GM12878 (cell line): ENCODE data around the gene RBMY1J. TPM values are rescaled to one million over a fixed set of nuclear protein-coding genes. Genes with fewer than 3 reads are reported as not detected.

ENCODE experiments used
- ESRRA ChIP-seq: IDR thresholded peaks from 2 replicates; pipeline ENCODE4 v1.6.1; 2012; ENCODE audit warnings: mild to moderate bottlenecking, low read length, improper control_type of control experiment
- MYC ChIP-seq: IDR thresholded peaks from 2 replicates; pipeline ENCODE4 v1.6.1; 2011; ENCODE audit warnings: mild to moderate bottlenecking, low read length, moderate library complexity, inconsistent platforms; ENCODE audit not compliant: insufficient read depth, insufficient replicate concordance, insufficient read length, severe bottlenecking
- NFIC ChIP-seq: IDR thresholded peaks from 2 replicates; pipeline ENCODE4 v1.6.1; 2012; ENCODE audit warnings: low read depth, mild to moderate bottlenecking, inconsistent platforms, low read length, moderate library complexity
- PML ChIP-seq: IDR thresholded peaks from 2 replicates; pipeline ENCODE4 v1.6.1; 2012; ENCODE audit warnings: low read length, inconsistent platforms
- POLR2AphosphoS5 ChIP-seq: IDR thresholded peaks from 2 replicates; pipeline ENCODE4 v1.6.1; 2011; ENCODE audit warnings: mild to moderate bottlenecking, low read length, inconsistent platforms
- SP1 ChIP-seq: IDR thresholded peaks from one replicate; pipeline ENCODE4 v1.6.1; 2011; ENCODE audit warnings: low read depth, low read length
- ZNF207 ChIP-seq: fragments of 450-650 bp; IDR thresholded peaks from 2 replicates; pipeline ENCODE4 v1.6.1; 2014; ENCODE audit warnings: antibody characterized with exemption, mild to moderate bottlenecking, borderline replicate concordance
- polyA plus RNA-seq, 11 experiments: library from polyadenylated mRNA; depleted of rRNA in 4 of 11; unstranded in 6 of 11; stranded (reverse) in 5 of 11; fragments of >200 nt; fragmentation: Nextera tagmentation in 4 of 11; fragmentation: Illumina TruSeq in 1 of 11; extraction: Ambion mirVana in 4 of 11; extraction: Trizol in 1 of 11; gene quantifications; 1 replicate in 1 of 11; 2 replicates in 10 of 11; pipeline versions ENCODE4 v1.2.1 to v1.2.3, GENCODE V29; 2011 to 2016; ENCODE audit warnings: inconsistent platforms in 2 of 11, missing spikeins in 2 of 11, low read depth in 1 of 11
- total RNA-seq, 4 experiments: library from RNA; depleted of rRNA in 3 of 4; stranded (reverse); fragments of >200 nt in 3 of 4; fragmentation: Illumina TruSeq in 1 of 4; extraction: Trizol in 1 of 4; gene quantifications; 2 replicates each; pipeline versions ENCODE4 v1.2.1 to v1.2.3, GENCODE V29; 2013 to 2021
- TF ChIP-seq, protein P1 (sequence below): fragments of 450-650 bp; conservative IDR thresholded peaks from 2 replicates; pipeline ENCODE4 v1.6.1; 2017; ENCODE audit warnings: mild to moderate bottlenecking, moderate library complexity
- TF ChIP-seq, protein P2 (sequence below), 3 experiments: IDR thresholded peaks in 2 of 3; conservative IDR thresholded peaks in 1 of 3; 2 replicates each; pipeline ENCODE4 v1.5.1; 2011; ENCODE audit warnings: low read depth in 3 of 3, low read length in 3 of 3, mild to moderate bottlenecking in 3 of 3, control low read depth in 2 of 3, moderate library complexity in 2 of 3, inconsistent platforms in 1 of 3, mixed read lengths in 1 of 3; ENCODE audit not compliant: control insufficient read depth in 2 of 3, insufficient read depth in 1 of 3; ENCODE audit errors: extremely low read depth in 1 of 3
- TF ChIP-seq, protein P3 (sequence below): IDR thresholded peaks from 2 replicates; pipeline ENCODE4 v1.6.1; 2011; ENCODE audit warnings: mild to moderate bottlenecking, low read depth, low read length, moderate library complexity; ENCODE audit not compliant: insufficient replicate concordance
- TF ChIP-seq, protein P4 (sequence below): fragments of 450-650 bp; IDR thresholded peaks from 2 replicates; pipeline ENCODE4 v1.6.1; 2017; ENCODE audit warnings: mild to moderate bottlenecking, low read depth, inconsistent platforms; ENCODE audit not compliant: poor library complexity, severe bottlenecking

The RBMY1J gene
- total and polyA plus RNA-seq, 10 of the 15 experiments (the other 5 are each of a cell fraction or from before 2014, with no cell fraction given): not detected

DNA sequence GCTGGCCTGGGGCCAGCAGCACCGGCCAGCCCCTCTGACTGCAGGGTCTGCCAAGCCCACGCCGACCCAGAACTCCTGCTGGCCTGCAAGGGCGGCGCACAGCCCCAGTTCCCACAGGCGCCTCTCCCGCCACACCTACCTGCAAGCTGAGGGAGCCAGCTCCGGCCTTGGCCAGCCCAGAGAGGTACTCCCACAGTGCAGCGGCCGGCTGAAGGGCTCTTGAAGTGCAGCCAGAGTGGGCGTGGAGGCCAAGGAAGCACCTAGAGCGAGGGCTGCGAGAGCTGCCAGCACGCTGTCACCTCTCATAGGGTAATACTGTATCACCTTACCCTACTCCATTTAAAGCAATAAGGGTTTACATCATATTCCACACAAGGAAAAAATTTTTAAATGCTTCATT, 35.8 kb upstream of the RBMY1J start (continued):
- TF ChIP-seq ESRRA (no peak), POLR2AphosphoS5 (no peak), NFIC (no peak), PML (no peak), SP1 (no peak), ZNF207 (no peak), MYC (no peak)
- TF ChIP-seq, protein P1, sequence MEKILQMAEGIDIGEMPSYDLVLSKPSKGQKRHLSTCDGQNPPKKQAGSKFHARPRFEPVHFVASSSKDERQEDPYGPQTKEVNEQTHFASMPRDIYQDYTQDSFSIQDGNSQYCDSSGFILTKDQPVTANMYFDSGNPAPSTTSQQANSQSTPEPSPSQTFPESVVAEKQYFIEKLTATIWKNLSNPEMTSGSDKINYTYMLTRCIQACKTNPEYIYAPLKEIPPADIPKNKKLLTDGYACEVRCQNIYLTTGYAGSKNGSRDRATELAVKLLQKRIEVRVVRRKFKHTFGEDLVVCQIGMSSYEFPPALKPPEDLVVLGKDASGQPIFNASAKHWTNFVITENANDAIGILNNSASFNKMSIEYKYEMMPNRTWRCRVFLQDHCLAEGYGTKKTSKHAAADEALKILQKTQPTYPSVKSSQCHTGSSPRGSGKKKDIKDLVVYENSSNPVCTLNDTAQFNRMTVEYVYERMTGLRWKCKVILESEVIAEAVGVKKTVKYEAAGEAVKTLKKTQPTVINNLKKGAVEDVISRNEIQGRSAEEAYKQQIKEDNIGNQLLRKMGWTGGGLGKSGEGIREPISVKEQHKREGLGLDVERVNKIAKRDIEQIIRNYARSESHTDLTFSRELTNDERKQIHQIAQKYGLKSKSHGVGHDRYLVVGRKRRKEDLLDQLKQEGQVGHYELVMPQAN: no peak
- TF ChIP-seq, protein P2, sequence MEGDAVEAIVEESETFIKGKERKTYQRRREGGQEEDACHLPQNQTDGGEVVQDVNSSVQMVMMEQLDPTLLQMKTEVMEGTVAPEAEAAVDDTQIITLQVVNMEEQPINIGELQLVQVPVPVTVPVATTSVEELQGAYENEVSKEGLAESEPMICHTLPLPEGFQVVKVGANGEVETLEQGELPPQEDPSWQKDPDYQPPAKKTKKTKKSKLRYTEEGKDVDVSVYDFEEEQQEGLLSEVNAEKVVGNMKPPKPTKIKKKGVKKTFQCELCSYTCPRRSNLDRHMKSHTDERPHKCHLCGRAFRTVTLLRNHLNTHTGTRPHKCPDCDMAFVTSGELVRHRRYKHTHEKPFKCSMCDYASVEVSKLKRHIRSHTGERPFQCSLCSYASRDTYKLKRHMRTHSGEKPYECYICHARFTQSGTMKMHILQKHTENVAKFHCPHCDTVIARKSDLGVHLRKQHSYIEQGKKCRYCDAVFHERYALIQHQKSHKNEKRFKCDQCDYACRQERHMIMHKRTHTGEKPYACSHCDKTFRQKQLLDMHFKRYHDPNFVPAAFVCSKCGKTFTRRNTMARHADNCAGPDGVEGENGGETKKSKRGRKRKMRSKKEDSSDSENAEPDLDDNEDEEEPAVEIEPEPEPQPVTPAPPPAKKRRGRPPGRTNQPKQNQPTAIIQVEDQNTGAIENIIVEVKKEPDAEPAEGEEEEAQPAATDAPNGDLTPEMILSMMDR (IDR thresholded peaks at IDR 0.05 in 2 of 3, conservative IDR thresholded peaks at IDR 0.05 in 1 of 3; ENCODE audit: control insufficient read depth in 2 of 3, extremely low read depth in 1 of 3, insufficient read depth in 1 of 3, low read depth in 3 of 3, low read length in 3 of 3): no peak
- TF ChIP-seq, protein P3, sequence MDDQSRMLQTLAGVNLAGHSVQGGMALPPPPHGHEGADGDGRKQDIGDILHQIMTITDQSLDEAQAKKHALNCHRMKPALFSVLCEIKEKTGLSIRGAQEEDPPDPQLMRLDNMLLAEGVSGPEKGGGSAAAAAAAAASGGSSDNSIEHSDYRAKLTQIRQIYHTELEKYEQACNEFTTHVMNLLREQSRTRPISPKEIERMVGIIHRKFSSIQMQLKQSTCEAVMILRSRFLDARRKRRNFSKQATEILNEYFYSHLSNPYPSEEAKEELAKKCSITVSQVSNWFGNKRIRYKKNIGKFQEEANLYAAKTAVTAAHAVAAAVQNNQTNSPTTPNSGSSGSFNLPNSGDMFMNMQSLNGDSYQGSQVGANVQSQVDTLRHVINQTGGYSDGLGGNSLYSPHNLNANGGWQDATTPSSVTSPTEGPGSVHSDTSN: no peak
- TF ChIP-seq, protein P4, sequence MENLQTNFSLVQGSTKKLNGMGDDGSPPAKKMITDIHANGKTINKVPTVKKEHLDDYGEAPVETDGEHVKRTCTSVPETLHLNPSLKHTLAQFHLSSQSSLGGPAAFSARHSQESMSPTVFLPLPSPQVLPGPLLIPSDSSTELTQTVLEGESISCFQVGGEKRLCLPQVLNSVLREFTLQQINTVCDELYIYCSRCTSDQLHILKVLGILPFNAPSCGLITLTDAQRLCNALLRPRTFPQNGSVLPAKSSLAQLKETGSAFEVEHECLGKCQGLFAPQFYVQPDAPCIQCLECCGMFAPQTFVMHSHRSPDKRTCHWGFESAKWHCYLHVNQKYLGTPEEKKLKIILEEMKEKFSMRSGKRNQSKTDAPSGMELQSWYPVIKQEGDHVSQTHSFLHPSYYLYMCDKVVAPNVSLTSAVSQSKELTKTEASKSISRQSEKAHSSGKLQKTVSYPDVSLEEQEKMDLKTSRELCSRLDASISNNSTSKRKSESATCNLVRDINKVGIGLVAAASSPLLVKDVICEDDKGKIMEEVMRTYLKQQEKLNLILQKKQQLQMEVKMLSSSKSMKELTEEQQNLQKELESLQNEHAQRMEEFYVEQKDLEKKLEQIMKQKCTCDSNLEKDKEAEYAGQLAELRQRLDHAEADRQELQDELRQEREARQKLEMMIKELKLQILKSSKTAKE: no peak
